Measurements from ENCODE around the gene IPPK.

IPPK gene

GRCh38 chr9:92696619-92697018, 26.7 kb upstream of the IPPK start:
- no peak for DNase-seq (ENCODE audit: low read depth in 2 of 2)
- H3K4me3 ChIP-seq (replicated peaks in 1 of 2; ENCODE audit: low read depth in 2 of 2, low read length in 2 of 2), result no peak overlapping the region
- no peak for TF ChIP-seq CTCF (IDR thresholded peaks at IDR 0.05; ENCODE audit: low read depth, low read length)

- DNase-seq (ENCODE audit: low read depth in 2 of 2), result peak; percentile 8 to 21
- H3K4me3 ChIP-seq (replicated peaks in 1 of 2; ENCODE audit: low read depth in 2 of 2, low read length in 2 of 2), result no peak overlapping the region
- TF ChIP-seq CTCF (IDR thresholded peaks at IDR 0.05; ENCODE audit: low read depth, low read length), result peak; percentile 51
These were observed 17.0 kb upstream of the IPPK start for GRCh38 chr9:92686954-92687353.

GRCh38 chr9:92685022-92685421, 15.1 kb upstream of the IPPK start:
- no peak overlapping the region for H3K4me3 ChIP-seq (replicated peaks in 1 of 2; ENCODE audit: low read depth in 2 of 2, low read length in 2 of 2)
- no peak for DNase-seq (ENCODE audit: low read depth in 2 of 2)
- TF ChIP-seq CTCF (IDR thresholded peaks at IDR 0.05; ENCODE audit: low read depth, low read length), result no peak

- H3K4me3 ChIP-seq (replicated peaks in 1 of 2; ENCODE audit: low read depth in 2 of 2, low read length in 2 of 2), result no peak overlapping the region
- no peak for TF ChIP-seq CTCF (IDR thresholded peaks at IDR 0.05; ENCODE audit: low read depth, low read length)
- DNase-seq (ENCODE audit: low read depth in 2 of 2), result no peak
These were observed 12.3 kb upstream of the IPPK start for GRCh38 chr9:92682269-92682668.

- DNase-seq (ENCODE audit: low read depth in 2 of 2), result peak in 1 of 2 donors; percentile 49
- no peak for TF ChIP-seq CTCF (IDR thresholded peaks at IDR 0.05; ENCODE audit: low read depth, low read length)
- H3K4me3 ChIP-seq (replicated peaks in 1 of 2; ENCODE audit: low read depth in 2 of 2, low read length in 2 of 2), result no peak overlapping the region
These were observed 10.5 kb upstream of the IPPK start for GRCh38 chr9:92680166-92681119.

GRCh38 chr9:92679413-92680165, 9.7 kb upstream of the IPPK start:
- DNase-seq (ENCODE audit: low read depth in 2 of 2), result no peak
- H3K4me3 ChIP-seq (replicated peaks in 1 of 2; ENCODE audit: low read depth in 2 of 2, low read length in 2 of 2), result no peak overlapping the region
- no peak for TF ChIP-seq CTCF (IDR thresholded peaks at IDR 0.05; ENCODE audit: low read depth, low read length)

Measured in cardiac fibroblast (primary cell).